ENCODE measurements around the gene DQX1.

GRCh38 chr2:74496997-74497776, 28.8 kb downstream of the DQX1 start:
- no peak; the same call in 1 of the 2 replicates for TF ChIP-seq POLR2AphosphoS5 (IDR thresholded peaks at IDR 0.05; ENCODE audit: low read depth)
- no peak for TF ChIP-seq CTCF (conservative IDR thresholded peaks at IDR 0.05; ENCODE audit: low read depth in 2 of 2)
- TF ChIP-seq REST (IDR thresholded peaks at IDR 0.05; ENCODE audit: unreplicated experiment), result no peak
- TF ChIP-seq EZH2 (IDR thresholded peaks at IDR 0.05; ENCODE audit: low read depth, unreplicated experiment), result peak; percentile 53
- no peak for TF ChIP-seq EZH2phosphoT487 (IDR thresholded peaks at IDR 0.05; ENCODE audit: unreplicated experiment)
- TF ChIP-seq CREB1 (CRISPR knock-in tag; IDR thresholded peaks at IDR 0.05; ENCODE audit: low read depth), result no peak
- no peak for TF ChIP-seq ETS1 (IDR thresholded peaks at IDR 0.05)
- no peak for TF ChIP-seq JUNB (IDR thresholded peaks at IDR 0.05; ENCODE audit: unreplicated experiment)
- TF ChIP-seq ZNF462 (CRISPR knock-in tag; IDR thresholded peaks at IDR 0.05), result no peak
- no peak for TF ChIP-seq NANOG (IDR thresholded peaks at IDR 0.05; ENCODE audit: borderline replicate concordance)

Data from GM23338 (cell line).